ENCODE results near the gene NRN1L.
A peak's percentile ranks its signal among the peaks of the same experiment; 100 is the strongest.
"Not testable (repeated sequence)": the region's sequence is repeated elsewhere in the genome, so short reads cannot be mapped to it uniquely, and the experiment has no call there.

The NRN1L gene

DNA sequence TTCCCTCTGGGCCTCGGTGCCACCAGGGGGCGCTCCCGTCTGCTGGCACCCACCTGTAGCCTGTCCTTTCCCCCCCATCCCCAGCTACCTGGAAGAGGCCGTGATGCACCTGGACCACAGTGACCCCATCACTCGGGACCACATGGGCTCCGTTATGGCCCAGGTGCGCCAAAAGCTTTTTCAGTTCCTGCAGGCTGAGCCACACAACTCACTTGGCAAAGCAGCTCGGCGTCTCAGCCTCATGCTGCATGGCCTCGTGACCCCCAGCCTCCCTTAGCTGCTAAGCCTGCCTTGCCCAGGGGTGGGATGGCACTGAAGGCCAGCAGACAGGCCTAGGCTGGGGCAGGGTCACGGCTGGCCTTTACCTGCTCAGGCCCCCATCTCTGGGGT, 818 bp upstream of the NRN1L start:
- peak; percentile 73 for DNase-seq

GRCh38 chr16:67885545-67885944, 860 bp downstream of the NRN1L start:
- no peak for DNase-seq

GRCh38 chr16:67885976-67886375, 1.3 kb downstream of the NRN1L start:
- no peak for DNase-seq

DNA sequence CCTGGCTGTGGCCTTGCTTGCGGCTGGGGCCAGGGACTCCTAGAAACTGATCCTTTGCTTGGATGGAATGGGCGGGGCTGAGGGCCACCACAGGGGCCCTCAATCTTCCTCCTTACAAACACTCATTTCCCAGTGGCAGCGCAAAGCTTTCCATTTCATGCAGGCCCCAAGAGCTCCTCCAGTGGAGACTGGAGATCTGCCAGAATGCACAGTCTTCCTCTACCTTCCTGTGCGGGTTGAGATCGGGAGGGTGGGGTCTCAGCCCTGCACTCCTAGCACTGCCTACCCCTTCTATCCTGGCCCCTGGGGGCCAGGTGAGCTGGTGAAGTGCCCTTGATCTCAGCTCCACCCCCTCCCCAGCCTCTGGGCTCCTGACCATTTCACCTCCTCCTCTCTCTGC, 1.7 kb downstream of the NRN1L start:
- no peak for DNase-seq

DNA sequence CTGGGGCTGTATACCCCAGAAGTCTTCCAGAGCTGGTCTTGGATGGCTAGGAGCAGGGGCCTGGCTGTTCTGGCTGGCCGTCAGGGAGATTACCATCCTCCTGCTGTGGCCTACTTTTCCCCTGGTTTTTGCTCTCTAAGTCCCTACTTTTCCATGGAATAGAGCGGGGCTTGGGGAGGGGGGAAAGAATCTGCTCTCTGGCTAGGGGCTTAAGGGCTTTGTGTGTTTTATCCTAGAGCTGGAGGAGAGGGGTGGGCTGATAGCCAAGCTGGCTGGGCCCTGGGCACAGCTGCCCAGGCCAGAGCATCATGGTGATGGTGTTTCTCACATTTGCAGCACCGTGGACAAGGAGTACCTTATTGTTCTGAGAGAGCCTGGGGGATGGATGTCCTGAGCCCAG, 3.6 kb downstream of the NRN1L start:
- DNase-seq: no peak

DNA sequence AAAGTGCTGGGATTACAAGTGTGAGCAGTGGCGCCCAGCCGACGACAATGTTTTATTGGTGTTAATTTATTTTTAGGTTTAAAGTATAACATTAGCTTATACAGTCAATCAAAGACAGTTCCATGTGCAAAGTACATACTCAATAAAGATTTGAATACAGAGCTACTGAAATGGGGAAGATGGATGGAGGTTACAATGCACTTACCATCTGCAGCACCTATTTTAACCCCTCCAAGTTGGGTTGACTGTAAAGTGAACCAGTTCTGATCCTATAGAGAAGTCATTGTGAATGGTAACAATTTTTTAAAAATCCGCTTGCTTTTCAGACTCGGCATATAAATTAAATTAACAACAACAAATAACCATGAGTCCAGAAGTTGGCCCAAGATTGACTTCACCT, 7.7 kb downstream of the NRN1L start:
- no peak for DNase-seq

GRCh38 chr16:67892899-67893742, 8.4 kb downstream of the NRN1L start, which contains the start of gene PSKH1:
Gene PSKH1, plus strand, starts transcription at chr16:67893254. Its CDS starts 15,496 bp downstream, at chr16:67908750.
- DNase-seq: peak; percentile 98

GRCh38 chr16:67893743-67894399, 9.2 kb downstream of the NRN1L start:
- DNase-seq: peak; percentile 45

DNA sequence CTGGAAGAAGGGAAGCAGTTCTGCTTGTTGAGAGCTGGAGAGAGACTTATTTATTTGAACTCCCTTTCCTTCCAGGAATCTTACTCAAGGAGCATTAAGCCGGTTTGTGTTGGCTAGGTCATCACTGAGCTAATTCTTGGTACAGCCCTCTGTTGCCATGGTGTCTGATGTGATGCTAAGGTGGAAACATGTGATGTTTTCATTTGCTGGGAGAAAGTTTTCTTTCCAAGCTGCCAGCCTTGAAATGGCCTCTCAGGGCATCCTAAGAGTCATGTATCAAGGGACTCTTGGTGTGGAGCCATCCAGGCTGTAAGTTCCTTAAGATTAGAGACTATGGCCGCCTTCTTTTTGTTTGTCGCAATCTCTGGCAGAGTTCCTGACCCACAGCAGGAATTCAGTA, 12.5 kb downstream of the NRN1L start:
- DNase-seq: no peak

DNA sequence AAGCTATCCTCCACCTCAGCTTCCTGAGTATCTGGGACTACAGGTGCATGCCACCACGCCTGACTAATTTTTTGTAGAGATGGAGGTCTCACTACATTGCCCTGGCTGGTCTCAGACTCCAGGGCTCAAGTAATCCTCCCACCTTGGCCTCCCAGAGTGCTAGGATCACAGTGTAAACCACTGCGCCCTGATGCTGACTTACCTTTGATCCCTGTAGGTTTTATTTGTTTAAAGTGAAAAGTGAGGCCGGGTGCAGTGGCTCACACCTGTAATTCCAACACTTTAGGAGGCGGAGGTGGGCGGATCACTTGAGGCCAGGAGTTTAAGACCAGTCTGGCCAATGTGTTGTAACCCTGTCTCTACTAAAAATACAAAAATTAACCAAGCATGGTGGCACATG, 17.0 kb downstream of the NRN1L start:
- DNase-seq: no peak

GRCh38 chr16:67902831-67903230, 18.1 kb downstream of the NRN1L start:
- no peak for DNase-seq

DNA sequence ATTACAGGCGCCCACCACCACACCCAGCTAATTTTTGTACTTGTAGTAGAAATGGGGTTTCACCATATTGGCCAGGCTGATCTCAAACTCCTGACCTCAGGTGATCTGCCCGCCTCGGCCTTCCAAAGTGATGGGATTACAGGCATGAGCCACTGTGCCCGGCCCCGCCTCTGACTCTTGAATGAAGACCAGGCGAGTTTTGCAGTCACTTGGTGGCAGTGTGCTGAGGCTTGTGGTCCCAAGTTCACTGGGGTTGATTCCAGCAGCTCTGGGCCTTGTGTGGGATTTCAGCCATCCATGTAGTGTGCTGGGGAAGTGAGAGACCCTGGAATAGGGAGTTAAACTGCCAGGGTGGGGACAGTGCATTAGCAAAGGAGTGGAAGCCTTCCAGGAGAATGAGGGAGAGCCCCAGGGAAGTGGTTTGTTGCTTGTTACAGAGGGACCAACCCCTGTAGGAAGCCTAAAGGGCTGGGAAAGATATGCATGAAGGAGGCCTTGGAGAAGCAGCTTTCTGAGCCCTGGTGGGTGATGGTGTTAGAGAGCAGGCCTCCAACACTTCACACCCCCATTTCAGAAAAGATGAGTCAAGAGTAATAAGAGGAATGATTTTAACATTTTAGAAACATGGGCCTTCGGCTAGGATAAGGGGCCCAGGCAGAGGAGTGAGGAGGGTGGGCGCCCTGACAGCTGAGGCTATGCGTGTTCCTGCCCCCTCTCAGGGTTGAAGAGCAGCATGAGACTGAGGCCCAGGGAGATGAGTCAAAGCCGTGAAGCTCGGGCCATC, 22.9 kb downstream of the NRN1L start:
- no peak for DNase-seq

DNA sequence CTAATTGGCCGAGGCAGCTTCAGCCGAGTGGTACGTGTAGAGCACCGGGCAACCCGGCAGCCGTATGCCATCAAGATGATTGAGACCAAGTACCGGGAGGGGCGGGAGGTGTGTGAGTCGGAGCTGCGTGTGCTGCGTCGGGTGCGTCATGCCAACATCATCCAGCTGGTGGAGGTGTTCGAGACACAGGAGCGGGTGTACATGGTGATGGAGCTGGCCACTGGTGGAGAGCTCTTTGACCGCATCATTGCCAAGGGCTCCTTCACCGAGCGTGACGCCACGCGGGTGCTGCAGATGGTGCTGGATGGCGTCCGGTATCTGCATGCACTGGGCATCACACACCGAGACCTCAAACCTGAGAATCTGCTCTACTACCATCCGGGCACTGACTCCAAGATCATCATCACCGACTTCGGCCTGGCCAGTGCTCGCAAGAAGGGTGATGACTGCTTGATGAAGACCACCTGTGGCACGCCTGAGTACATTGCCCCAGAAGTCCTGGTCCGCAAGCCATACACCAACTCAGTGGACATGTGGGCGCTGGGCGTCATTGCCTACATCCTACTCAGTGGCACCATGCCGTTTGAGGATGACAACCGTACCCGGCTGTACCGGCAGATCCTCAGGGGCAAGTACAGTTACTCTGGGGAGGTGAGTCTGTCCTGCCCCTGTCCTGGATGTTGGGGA, 24.5 kb downstream of the NRN1L start:
- no peak for DNase-seq

DNA sequence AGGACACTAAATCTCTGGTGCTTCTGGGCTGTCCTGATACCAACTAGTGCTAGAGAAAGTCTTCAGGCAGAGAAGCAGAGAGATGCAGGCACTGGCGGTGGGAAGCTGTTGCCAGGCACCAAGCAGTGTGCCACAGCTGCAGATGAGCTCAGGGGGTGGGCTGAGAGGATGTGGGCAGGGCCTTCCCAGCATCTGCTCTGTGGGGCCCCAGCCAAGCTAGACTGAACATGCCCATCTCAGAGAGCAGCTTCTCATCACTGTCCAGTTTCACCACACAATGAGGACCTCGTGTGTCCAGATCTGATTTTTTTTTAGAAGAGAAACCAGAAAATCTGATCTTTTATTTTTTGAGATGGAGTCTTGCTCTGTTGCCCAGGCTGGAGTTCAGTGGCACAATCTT, 25.5 kb downstream of the NRN1L start:
- DNase-seq: peak; percentile 20

DNA sequence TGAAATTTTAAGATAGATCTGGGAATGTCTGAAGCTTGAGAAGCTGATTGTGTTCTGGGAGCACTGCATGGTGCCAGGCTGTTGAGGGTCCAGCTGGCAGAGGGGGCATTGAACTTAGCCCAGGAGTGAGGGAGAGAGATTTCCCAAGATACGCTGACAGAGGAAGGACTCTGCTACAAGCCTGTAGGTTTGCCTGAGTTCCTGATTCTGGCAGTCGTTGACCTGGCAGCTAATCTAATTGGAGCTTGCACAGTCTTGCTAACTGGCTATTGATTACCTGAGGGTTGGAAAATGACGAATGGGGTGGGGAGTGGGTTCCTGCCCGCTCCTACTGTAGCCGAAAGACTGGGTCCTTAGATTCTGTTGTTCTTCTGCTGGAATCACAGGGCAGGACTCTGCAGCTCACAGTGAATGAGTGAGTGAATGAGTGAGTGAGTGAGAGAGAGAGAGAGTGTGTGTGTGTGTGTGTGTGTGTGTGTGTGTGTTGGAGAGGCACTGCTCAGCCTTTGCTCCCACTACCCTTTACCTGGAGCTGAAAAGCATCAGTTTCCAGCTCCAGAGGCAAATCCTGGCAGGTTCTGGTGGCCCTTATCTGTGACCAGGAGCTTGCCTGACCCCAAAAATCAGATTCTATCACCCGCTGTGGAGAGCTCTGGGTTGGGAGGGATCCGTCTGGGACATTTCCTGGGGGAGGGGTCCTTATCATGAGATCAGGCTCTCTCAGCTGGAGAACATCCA, 30.2 kb downstream of the NRN1L start:
- DNase-seq: no peak

DNA sequence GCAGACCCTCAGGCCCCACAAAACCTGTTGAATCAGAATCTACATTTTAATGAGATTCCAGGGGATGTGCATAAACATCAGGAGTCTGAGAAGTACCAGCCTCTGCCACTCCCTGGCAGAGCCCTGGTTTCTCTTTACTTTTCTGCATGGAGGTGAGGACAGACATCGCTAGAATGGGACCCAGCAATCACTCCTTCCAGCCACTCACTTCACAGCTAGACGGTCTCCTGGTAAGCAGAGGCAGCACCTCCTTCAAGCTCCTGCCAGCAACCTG, 30.7 kb downstream of the NRN1L start:
- DNase-seq: not testable (repeated sequence)

GRCh38 chr16:67915831-67916723, 31.4 kb downstream of the NRN1L start:
- DNase-seq: no peak

- DNase-seq: no peak
Measured at GRCh38 chr16:67917140-67917851, 32.6 kb downstream of the NRN1L start.

GRCh38 chr16:67917852-67918236, 33.2 kb downstream of the NRN1L start:
- no peak for DNase-seq

- no peak for DNase-seq
Measured at GRCh38 chr16:67919622-67920221, 35.0 kb downstream of the NRN1L start.

All from RPMI8226 (cell line).